OCI-LY3 (cell line): Measurements from ENCODE around the gene SH3PXD2A.

Experiments
- H2AFZ ChIP-seq: fragments of 200-600, 300-600 bp; shearing (Covaris generic); 2 replicates; pipeline ENCODE4 v1.6.0; 2014; ENCODE audit warnings: antibody characterized with exemption, low read depth, low read length
- H3K27ac ChIP-seq: fragments of 200-600, 300-600 bp; sonication (generic); 2 replicates; pipeline ENCODE4 v1.5.1; 2014; ENCODE audit warnings: mild to moderate bottlenecking, low read length, moderate library complexity, mixed read lengths
- H3K27me3 ChIP-seq: fragments of 200-600, 300-600 bp; sonication (generic); 2 replicates; pipeline ENCODE4 v1.6.1; 2014; ENCODE audit warnings: low read depth, low read length, mixed read lengths
- H3K36me3 ChIP-seq: fragments of 200-600, 300-600 bp; sonication (generic); replicated peaks from 2 replicates; pipeline ENCODE3; 2014; ENCODE audit warnings: low read depth, low read length, mixed read lengths
- H3K4me1 ChIP-seq: fragments of 300-600, 200-600 bp; sonication (generic); 2 replicates; pipeline ENCODE4 v1.6.1; 2014; ENCODE audit warnings: low read length, mixed read lengths
- H3K4me2 ChIP-seq: fragments of 200-600, 300-600 bp; sonication (generic); 2 replicates; pipeline ENCODE4 v1.6.1; 2014; ENCODE audit warnings: low read length, mixed read lengths
- H3K4me3 ChIP-seq: fragments of 300-600, 200-600 bp; sonication (generic); 2 replicates; pipeline ENCODE4 v1.5.1; 2014; ENCODE audit warnings: antibody characterized with exemption, mild to moderate bottlenecking, low read length, moderate library complexity
- H3K79me2 ChIP-seq: fragments of 300-600, 200-600 bp; shearing (Covaris generic); 2 replicates; pipeline ENCODE4 v1.6.1; 2014; ENCODE audit warnings: mild to moderate bottlenecking, low read length, mixed read lengths
- H3K9ac ChIP-seq: fragments of 300-600, 200-600 bp; shearing (Covaris generic); 2 replicates; pipeline ENCODE4 v1.6.0; 2014; ENCODE audit warnings: mild to moderate bottlenecking, low read length, moderate library complexity
- H3K9me3 ChIP-seq: fragments of 200-600, 300-600 bp; shearing (Covaris generic); 2 replicates; pipeline ENCODE4 v1.6.1; 2014; ENCODE audit warnings: low read length, mixed read lengths; ENCODE audit not compliant: insufficient read depth
- H4K20me1 ChIP-seq: fragments of 200-600, 300-600 bp; sonication (generic); 2 replicates; pipeline ENCODE4 v1.6.1; 2016; ENCODE audit warnings: low read length, mixed read lengths; ENCODE audit not compliant: insufficient read depth
- EZH2phosphoT487 ChIP-seq: fragments of 200-600 bp; shearing (Covaris generic); IDR thresholded peaks from 2 replicates; pipeline ENCODE4 v1.6.1; 2018; ENCODE audit warnings: antibody characterized with exemption, mixed run types, low read depth
- TF ChIP-seq, protein P1 (sequence below): fragments of 200-600, 300-600 bp; sonication (generic); IDR thresholded peaks from 2 replicates; pipeline ENCODE4 v1.5.1; 2014; ENCODE audit warnings: antibody characterized with exemption, low read length, low read depth

Gene SH3PXD2A

DNA sequence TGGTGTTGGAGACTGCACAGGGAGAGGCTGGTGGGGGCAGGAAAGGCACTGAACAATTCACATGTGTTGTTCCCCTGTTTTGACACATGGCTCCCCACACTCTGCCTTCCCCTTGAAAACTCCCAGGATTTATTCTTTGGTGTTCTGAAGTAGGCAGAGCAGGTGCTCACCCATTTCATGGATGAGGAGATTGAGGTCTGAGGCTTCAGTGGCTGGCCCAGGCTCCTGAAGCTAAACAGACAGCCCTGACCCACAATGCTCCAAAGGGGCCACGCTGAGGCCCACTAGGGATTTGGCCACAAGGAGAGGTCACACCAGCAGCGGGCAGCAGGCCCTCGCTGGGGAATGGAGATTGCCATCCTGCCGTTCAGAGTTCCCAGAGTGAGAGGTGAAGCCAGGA, 157.6 kb downstream of the SH3PXD2A start:
- Histone ChIP-seq H3K9ac (no peak overlapping the region), H3K79me2 (no peaks in the 10 kb centered on the region), H3K4me3 (no peak overlapping the region), H3K27me3 (no peaks in the 10 kb centered on the region), H2AFZ (no peak overlapping the region), H3K36me3 (no peaks in the 10 kb centered on the region), H3K4me2 (no peak overlapping the region), H3K27ac (no peak overlapping the region), H3K9me3 (no peaks in the 10 kb centered on the region), H4K20me1 (no peaks in the 10 kb centered on the region), H3K4me1 (peaks cover 30% of the 10 kb centered on the region)
- TF ChIP-seq EZH2phosphoT487, result no peak
- TF ChIP-seq, protein P1, sequence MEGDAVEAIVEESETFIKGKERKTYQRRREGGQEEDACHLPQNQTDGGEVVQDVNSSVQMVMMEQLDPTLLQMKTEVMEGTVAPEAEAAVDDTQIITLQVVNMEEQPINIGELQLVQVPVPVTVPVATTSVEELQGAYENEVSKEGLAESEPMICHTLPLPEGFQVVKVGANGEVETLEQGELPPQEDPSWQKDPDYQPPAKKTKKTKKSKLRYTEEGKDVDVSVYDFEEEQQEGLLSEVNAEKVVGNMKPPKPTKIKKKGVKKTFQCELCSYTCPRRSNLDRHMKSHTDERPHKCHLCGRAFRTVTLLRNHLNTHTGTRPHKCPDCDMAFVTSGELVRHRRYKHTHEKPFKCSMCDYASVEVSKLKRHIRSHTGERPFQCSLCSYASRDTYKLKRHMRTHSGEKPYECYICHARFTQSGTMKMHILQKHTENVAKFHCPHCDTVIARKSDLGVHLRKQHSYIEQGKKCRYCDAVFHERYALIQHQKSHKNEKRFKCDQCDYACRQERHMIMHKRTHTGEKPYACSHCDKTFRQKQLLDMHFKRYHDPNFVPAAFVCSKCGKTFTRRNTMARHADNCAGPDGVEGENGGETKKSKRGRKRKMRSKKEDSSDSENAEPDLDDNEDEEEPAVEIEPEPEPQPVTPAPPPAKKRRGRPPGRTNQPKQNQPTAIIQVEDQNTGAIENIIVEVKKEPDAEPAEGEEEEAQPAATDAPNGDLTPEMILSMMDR, result no peak

DNA sequence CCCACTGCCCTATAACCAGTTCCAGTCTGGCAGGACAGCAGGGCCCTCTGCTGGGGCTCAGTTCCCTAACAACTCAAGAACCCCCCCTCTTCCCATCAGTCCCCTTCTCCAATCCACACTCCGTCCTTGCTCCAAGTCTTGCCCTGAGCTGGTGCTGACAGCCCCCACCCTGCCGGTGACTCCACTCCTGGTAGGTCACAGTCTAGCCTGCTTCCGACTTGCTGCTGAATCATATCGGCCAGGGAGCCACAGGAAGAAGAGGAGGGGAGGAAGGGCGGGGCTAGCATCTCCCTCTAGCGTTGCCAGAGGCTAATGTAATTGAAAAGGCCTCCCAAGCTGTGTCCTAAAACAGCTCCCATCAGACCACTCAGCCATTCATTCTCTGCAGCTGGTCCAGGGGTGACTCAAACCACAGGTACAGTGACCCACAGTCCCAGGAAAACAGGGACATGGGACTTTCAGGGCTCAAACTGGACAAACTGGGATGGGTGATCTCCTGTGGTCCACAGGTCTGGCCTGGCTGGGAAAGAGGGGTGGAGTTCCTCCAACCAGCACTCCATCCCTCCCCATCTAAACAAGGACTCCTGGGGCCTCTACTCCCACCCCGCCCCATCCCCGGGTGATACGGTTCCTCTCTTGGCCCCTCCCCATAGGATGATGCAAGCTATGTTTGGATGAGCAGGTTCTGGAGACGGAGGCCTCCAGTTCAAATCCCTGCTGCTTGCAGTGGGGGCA, 158.8 kb downstream of the SH3PXD2A start:
- H2AFZ ChIP-seq, result peak overlapping the region; percentile 25; the same call in 1 of the 2 replicates
- H3K27ac ChIP-seq, result no peak overlapping the region

GRCh38 chr10:103696094-103696410, 159.3 kb downstream of the SH3PXD2A start:
- Histone ChIP-seq H3K9me3 (no peaks in the 10 kb centered on the region), H3K36me3 (no peaks in the 10 kb centered on the region), H4K20me1 (peaks cover 8% of the 10 kb centered on the region; the same call in 1 of the 2 replicates), H3K4me2 (peak overlapping the region; percentile 70), H3K27ac (no peak overlapping the region), H3K27me3 (no peaks in the 10 kb centered on the region), H3K4me1 (peaks cover 38% of the 10 kb centered on the region), H3K9ac (peak overlapping the region; percentile 13; the same call in 1 of the 2 replicates), H2AFZ (peak overlapping the region; percentile 86), H3K4me3 (peak overlapping the region; percentile 30; the same call in 1 of the 2 replicates), H3K79me2 (peaks cover 13% of the 10 kb centered on the region)
- no peak for TF ChIP-seq EZH2phosphoT487
- TF ChIP-seq, protein P1, result no peak

More for the DNA sequence above, 158.8 kb downstream of the SH3PXD2A start:
- TF ChIP-seq, protein P1, result no peak
- no peak for TF ChIP-seq EZH2phosphoT487
- Histone ChIP-seq H3K4me2 (peak overlapping the region; percentile 70), H3K4me3 (peak overlapping the region; percentile 30; the same call in 1 of the 2 replicates), H3K36me3 (no peaks in the 10 kb centered on the region), H3K27me3 (no peaks in the 10 kb centered on the region), H3K9me3 (no peaks in the 10 kb centered on the region), H3K79me2 (peaks cover 8% of the 10 kb centered on the region), H3K4me1 (peaks cover 33% of the 10 kb centered on the region), H3K9ac (peak overlapping the region; percentile 13; the same call in 1 of the 2 replicates), H4K20me1 (peaks cover 3% of the 10 kb centered on the region; the same call in 1 of the 2 replicates)

DNA sequence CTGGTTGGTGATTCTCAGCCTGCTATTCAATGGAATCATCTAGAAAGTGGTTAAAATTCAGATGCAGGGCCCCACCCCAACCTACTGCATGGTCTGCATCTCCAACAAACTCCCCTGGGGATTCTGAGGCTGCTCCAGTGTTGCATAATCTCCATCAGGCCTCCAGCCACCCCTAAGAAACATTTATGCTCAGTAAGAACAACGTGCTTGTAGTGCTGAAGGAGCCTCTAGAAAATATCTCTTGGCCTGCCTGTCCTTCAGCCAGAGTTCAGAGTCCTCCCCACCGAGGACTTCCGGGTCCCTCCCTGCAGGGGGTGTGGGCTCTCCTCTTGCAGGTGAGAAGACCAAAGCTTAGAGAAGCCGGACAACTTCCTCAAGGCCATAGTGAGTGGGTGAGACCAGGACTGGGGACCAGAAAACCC, 159.8 kb downstream of the SH3PXD2A start:
- Histone ChIP-seq H3K27ac (no peak overlapping the region), H4K20me1 (peaks cover 13% of the 10 kb centered on the region; the same call in 1 of the 2 replicates), H3K4me1 (peaks cover 43% of the 10 kb centered on the region), H3K9me3 (no peaks in the 10 kb centered on the region), H3K4me2 (peak overlapping the region; percentile 70), H2AFZ (peak overlapping the region; percentile 86), H3K4me3 (peak overlapping the region; percentile 30; the same call in 1 of the 2 replicates), H3K27me3 (no peaks in the 10 kb centered on the region), H3K9ac (peak overlapping the region; percentile 11; the same call in 1 of the 2 replicates), H3K36me3 (peaks cover 3% of the 10 kb centered on the region), H3K79me2 (peaks cover 18% of the 10 kb centered on the region)
- no peak for TF ChIP-seq EZH2phosphoT487
- TF ChIP-seq, protein P1, result no peak
